Spinal cord (tissue), 10 donors: ENCODE results near the gene MCTP2. TPM values are rescaled to one million over a fixed set of nuclear protein-coding genes. Genes with fewer than 3 reads are reported as not detected.

Experiments
- DNase-seq, 6 donors: peaks; one replicate each; pipeline versions ENCODE4 v3.0.0 to v3.0.0-alpha.2; 2013 to 2015; ENCODE audit warnings: low spot score in 6 of 6, low read depth in 4 of 6
- H3K27ac ChIP-seq: one replicate; pipeline ENCODE4 v1.5.1; 2013; ENCODE audit warnings: low read depth, low read length, control low read depth
- H3K27me3 ChIP-seq: one replicate; pipeline ENCODE4 v1.6.1; 2013; ENCODE audit warnings: low read length; ENCODE audit not compliant: control insufficient read depth, insufficient read depth
- H3K36me3 ChIP-seq: one replicate; pipeline ENCODE4 v1.6.1; 2013; ENCODE audit warnings: low read length; ENCODE audit not compliant: control insufficient read depth, insufficient read depth
- H3K4me1 ChIP-seq: one replicate; pipeline ENCODE4 v1.6.1; 2013; ENCODE audit warnings: low read length; ENCODE audit not compliant: control insufficient read depth, insufficient read depth
- H3K4me3 ChIP-seq: one replicate; pipeline ENCODE4 v1.5.1; 2013; ENCODE audit warnings: low read depth, low read length, control low read depth
- H3K9me3 ChIP-seq: one replicate; pipeline ENCODE4 v1.6.1; 2013; ENCODE audit warnings: low read length; ENCODE audit not compliant: control insufficient read depth, insufficient read depth
- WGBS: methylation state at CpG from one replicate; pipeline ENCODE4 v1.1.5; 2013; ENCODE audit warnings: missing lambda C conversion rate; ENCODE audit not compliant: insufficient coverage; 5-methylcytosine and 5-hydroxymethylcytosine counted together
- polyA plus RNA-seq, 2 donors: library from polyadenylated mRNA; unstranded; fragments of 120-200 nt; gene quantifications; one replicate each; pipeline ENCODE4 v1.2.1, GENCODE V29; 2013; ENCODE audit not compliant: insufficient read length in 2 of 2
- total RNA-seq, 2 donors: library from RNA; depleted of rRNA in 1 of 2; stranded (reverse); fragments of 120-200 nt in 1 of 2; fragments of >200 nt in 1 of 2; gene quantifications; one replicate each; pipeline versions ENCODE4 v1.2.3 to v1.2.4, GENCODE V29; 2013 to 2014
- donor health status: healthy.

The MCTP2 gene
- total and polyA plus RNA-seq, 4 donors: 0.76 to 12.4 (median 4.1) TPM

- Histone ChIP-seq H3K27ac (no peak overlapping the region), H3K9me3 (no peaks in the 10 kb centered on the region), H3K36me3 (no peaks in the 10 kb centered on the region), H3K27me3 (no peaks in the 10 kb centered on the region), H3K4me1 (no peaks in the 10 kb centered on the region), H3K4me3 (no peak overlapping the region)
- no peak for DNase-seq
- 80% methylated on average over 5 of the region's 7 CpGs for WGBS
These were observed 156.6 kb downstream of the MCTP2 start for GRCh38 chr15:94387849-94388441.

DNA sequence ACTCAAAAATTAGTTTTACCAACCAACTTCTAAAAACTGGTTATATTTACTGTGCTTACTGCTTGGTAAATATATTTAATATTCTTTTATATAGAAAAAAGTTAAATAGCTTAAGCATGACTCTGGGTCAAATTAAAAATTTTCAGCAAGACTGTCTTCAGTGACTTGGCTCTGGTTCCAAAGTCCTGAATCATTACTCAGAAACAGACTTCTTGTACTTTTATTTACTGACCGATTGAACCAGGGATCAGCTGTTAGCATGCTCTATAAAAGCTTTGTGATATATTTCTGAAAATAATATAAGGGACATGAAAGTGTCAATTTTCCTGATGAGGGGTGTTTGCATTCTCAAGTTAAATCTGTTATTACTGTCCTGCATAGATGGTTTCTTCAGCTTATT lies 164.3 kb downstream of the MCTP2 start:
- Histone ChIP-seq H3K36me3 (no peaks in the 10 kb centered on the region), H3K4me1 (no peaks in the 10 kb centered on the region), H3K27ac (no peak overlapping the region), H3K9me3 (no peaks in the 10 kb centered on the region), H3K27me3 (no peaks in the 10 kb centered on the region), H3K4me3 (no peak overlapping the region)
- DNase-seq: no peak
- WGBS: no CpG with 5 or more reads among the region's 1 CpG

DNA sequence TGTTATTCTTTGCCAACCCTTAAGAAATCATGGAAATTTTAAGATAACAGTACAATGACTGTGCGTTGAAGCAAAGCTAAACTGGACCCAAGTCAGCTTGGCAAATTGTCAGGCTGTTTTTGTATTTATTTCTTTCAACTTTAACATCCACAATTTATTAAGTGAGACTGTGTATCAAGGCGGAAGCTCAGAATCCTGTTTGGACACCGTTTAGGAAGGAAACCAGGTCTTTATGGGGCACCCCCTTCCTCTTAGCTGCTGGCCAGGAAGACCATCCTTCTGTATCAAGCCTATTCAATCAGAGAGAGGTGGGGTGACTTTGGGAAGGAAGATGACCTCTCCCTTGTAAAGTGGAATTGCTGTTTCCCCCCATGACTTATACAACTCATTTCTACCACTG lies 166.0 kb downstream of the MCTP2 start:
- Histone ChIP-seq H3K27ac (no peak overlapping the region), H3K4me3 (no peak overlapping the region), H3K4me1 (no peaks in the 10 kb centered on the region), H3K27me3 (no peaks in the 10 kb centered on the region), H3K36me3 (no peaks in the 10 kb centered on the region), H3K9me3 (no peaks in the 10 kb centered on the region)
- WGBS: no CpG with 5 or more reads among the region's 3 CpGs
- DNase-seq: no peak

DNA sequence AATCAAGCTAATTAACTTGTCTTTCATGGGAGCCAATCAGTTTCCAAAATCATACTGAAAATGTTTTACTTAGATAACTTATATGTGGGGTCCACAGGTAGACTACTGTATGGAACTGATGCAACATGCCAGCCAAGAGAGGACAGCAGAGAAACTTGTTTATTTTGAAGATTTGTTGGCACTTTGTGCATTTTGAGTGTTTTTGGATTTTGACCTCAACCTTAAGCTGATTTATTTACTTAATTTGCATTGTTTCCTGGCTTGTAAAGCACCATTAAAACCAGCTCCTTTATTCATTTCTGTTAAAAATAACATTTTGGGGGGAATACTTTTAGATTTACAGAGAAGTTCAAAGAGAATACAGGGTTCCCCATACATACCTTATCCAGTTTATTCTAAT lies 166.6 kb downstream of the MCTP2 start:
- DNase-seq: no peak
- Histone ChIP-seq H3K4me1 (no peaks in the 10 kb centered on the region), H3K27ac (no peak overlapping the region), H3K9me3 (no peaks in the 10 kb centered on the region), H3K27me3 (no peaks in the 10 kb centered on the region), H3K36me3 (no peaks in the 10 kb centered on the region), H3K4me3 (no peak overlapping the region)

DNA sequence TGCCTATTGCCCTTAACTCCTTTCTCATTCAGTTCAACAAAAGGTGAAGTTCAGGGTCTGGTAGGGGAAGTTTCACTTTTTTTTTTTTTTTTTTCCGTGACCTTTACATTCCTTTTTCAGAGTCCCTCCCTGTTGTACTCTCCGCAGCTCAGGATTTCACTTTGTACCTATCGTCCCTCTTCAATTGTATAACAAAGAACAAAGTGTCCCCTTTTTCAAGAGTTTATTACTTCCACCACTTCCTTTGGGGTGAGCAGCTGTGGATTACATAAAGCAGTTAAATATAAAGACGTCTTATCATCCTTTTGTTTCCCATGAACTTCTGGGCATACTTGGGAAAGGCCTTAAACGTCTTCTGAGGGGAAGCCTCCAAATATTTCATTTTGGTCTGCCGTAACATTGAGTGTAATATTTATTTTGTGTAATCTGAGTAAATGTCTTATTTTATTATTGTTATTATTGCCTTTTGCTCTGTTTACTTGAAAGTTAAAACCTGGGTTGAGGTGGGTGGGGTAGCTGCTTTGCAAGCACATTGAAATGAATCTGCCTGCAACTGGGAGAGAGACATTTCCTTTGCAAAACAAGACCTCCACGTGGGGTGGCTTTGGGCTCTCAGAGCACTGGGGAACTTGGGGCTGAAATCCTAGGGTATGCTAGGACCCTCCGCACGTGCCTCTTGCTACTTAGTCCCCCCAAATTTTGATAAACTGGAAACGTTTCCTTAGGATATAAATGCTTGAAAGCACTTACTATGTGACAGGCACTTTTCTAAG lies 169.4 kb downstream of the MCTP2 start:
- H3K27me3 ChIP-seq: no peaks in the 10 kb centered on the region
- H3K9me3 ChIP-seq: no peaks in the 10 kb centered on the region
- H3K27ac ChIP-seq: no peak overlapping the region
- H3K36me3 ChIP-seq: no peaks in the 10 kb centered on the region
- DNase-seq: no peak
- WGBS: 67% methylated on average over 3 of the region's 10 CpGs
- H3K4me1 ChIP-seq: no peaks in the 10 kb centered on the region
- H3K4me3 ChIP-seq: no peak overlapping the region

DNA sequence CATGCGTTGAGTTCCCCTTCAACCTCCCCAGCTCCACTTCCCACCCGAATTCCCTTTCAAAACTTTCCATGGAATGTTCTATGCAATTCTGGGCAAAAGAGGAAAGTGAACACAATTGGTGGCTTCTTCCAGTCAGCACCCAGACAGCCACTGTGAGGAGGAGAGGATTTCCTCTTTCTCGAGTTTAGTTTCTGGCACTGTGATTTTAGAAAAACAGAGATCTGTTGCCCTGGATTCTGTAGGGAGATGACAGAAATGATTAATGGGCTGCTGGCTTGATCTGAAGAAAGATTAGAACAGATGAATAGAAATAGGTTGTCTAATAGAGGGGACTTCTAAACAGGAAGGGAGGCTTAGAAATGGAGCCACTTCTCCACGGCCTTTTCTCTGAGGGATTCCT lies 172.0 kb downstream of the MCTP2 start:
- no peak overlapping the region for H3K4me3 ChIP-seq
- 69% methylated on average over 2 of the region's 4 CpGs for WGBS
- no peak overlapping the region for H3K27ac ChIP-seq
- peak in 1 of 6 donors; percentile 17 for DNase-seq
- no peaks in the 10 kb centered on the region for H3K36me3 ChIP-seq
- no peaks in the 10 kb centered on the region for H3K27me3 ChIP-seq
- no peaks in the 10 kb centered on the region for H3K4me1 ChIP-seq
- no peaks in the 10 kb centered on the region for H3K9me3 ChIP-seq

GRCh38 chr15:94404733-94405283 lies 173.4 kb downstream of the MCTP2 start:
- H3K4me3 ChIP-seq: no peak overlapping the region
- 86% methylated on average over 5 of the region's 9 CpGs for WGBS
- H3K27ac ChIP-seq: no peak overlapping the region

DNA sequence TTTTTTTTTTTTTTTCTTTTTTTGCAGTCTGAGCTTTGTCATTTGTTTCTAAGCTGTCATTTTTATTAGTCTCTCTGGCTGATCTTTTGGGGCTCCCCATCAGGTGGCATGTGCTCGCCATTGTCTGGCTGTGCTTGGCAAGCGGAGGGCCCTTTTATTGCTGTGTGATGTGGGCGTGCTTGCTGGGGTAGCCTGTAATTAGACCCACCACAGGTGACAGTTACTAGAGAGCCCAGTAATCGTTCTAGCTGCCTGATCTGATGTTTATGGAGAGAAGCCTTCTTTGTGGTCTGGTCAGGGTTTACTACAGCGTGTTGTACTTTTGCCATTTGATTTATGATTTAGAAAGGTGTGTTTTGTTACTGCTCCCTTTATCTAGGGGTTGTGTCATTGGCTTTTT lies 179.9 kb downstream of the MCTP2 start:
- H3K9me3 ChIP-seq: no peaks in the 10 kb centered on the region
- 42% methylated on average over 4 of the region's 5 CpGs for WGBS
- peak in 2 of 6 donors; percentile 17 to 33 for DNase-seq
- H3K27ac ChIP-seq: no peak overlapping the region
- H3K4me1 ChIP-seq: no peaks in the 10 kb centered on the region
- no peaks in the 10 kb centered on the region for H3K27me3 ChIP-seq
- H3K4me3 ChIP-seq: no peak overlapping the region
- no peaks in the 10 kb centered on the region for H3K36me3 ChIP-seq

More at GRCh38 chr15:94404733-94405283, 173.4 kb downstream of the MCTP2 start:
- no peak for DNase-seq
- Histone ChIP-seq H3K27me3 (no peaks in the 10 kb centered on the region), H3K9me3 (no peaks in the 10 kb centered on the region), H3K4me1 (no peaks in the 10 kb centered on the region), H3K36me3 (no peaks in the 10 kb centered on the region)

- no peak for DNase-seq
- H3K4me1 ChIP-seq: no peaks in the 10 kb centered on the region
- WGBS: no CpG with 5 or more reads among the region's 2 CpGs
These were observed 180.5 kb downstream of the MCTP2 start for GRCh38 chr15:94411846-94412245.

More at GRCh38 chr15:94411846-94412245, 180.5 kb downstream of the MCTP2 start:
- no peak overlapping the region for H3K4me3 ChIP-seq
- no peaks in the 10 kb centered on the region for H3K36me3 ChIP-seq
- H3K9me3 ChIP-seq: no peaks in the 10 kb centered on the region
- H3K27ac ChIP-seq: no peak overlapping the region
- H3K27me3 ChIP-seq: no peaks in the 10 kb centered on the region
